Epithelial cell of prostate (primary cell): Measurements from ENCODE around the gene IL31.
"Not testable (repeated sequence)": the region's sequence is repeated elsewhere in the genome, so short reads cannot be mapped to it uniquely, and the experiment has no call there.

ENCODE experiments used
- DNase-seq: peaks from one replicate; pipeline ENCODE4 v3.0.0-alpha.2; 2011; ENCODE audit warnings: low read depth, low spot score
- H3K27ac ChIP-seq: fragments of 450-650 bp; 2 replicates; pipeline ENCODE4 v1.5.1; 2017; ENCODE audit warnings: mild to moderate bottlenecking

Gene IL31

DNA sequence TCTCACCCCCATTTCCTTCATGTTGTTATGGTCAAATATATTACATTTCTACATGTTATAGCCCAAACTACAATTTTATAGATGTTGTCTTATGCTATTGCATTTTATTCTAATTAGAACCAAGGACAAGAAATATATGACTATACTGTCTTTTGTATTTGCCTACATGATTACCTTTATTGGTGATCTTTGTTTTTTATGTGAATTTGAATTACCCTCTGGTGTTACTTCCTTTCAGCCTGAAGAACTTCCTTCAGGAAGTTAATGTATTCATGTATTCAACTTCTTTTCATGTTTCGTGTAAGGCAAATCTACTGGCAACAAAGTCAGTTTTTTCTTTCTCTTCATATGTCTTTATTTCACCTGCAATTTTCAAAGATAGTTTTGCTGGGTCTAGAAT is 20.8 kb upstream of the IL31 start:
- no peak for DNase-seq
- no peak overlapping the region for H3K27ac ChIP-seq

DNA sequence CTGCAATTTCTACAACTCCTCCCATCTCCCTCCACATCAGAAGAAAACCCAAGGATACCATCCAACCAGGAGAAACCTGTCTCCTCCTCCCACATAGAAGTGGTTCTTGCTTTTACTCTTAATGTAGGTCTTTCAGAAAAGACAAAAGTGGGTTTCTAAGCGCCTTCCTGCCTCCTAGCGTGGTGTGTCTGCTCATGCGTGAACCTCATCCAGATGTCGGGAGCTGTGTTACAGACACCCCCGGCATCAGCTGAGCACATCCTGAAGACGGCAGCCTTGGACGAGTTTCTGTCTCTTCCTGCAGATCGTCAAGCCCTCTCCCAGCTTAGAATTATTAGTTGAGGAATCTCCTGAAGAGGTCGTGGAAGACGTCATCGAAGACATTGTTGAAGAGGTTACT is 18.4 kb upstream of the IL31 start:
- no peak for DNase-seq
- H3K27ac ChIP-seq, result no peak overlapping the region

DNA sequence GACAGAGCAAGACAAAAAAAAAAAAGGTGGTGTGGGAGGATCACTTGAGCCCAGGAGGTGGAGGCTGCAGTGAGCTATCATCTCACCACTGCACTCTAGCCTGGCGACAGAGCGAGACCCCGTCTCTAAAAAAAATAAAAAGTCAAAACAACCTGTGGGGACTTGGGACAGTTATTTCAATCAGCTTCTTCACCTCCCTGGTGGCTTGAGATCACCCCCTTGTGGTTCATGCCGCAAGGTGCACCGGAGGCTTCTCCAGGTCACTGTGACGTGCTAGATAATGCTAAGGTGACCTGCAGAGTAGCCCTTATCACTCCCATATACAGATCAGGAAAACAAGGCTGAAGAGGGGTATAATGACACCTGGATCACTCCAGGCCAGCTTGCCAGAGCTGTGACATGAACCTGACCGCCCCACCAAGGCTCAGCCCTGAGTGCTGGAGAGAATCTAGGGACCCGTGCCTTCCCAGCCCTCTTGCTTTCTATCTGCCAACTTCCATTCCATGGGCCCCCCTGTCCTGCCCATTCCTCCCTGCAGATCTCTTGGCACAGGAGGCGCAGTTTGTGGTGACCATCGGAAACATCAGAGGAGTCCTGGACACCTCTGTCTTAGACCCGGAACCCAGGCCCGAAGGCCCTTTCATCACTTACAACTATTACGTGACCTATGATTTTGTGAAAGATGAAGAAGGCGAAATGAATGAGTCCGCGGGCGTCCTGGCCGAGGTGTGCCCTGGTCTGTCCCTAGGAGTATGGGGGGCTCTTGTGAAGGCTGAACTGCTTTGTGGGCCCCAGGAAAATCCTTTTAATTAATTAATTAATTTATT is 17.0 kb upstream of the IL31 start:
- DNase-seq, result no peak
- H3K27ac ChIP-seq, result no peak overlapping the region

DNA sequence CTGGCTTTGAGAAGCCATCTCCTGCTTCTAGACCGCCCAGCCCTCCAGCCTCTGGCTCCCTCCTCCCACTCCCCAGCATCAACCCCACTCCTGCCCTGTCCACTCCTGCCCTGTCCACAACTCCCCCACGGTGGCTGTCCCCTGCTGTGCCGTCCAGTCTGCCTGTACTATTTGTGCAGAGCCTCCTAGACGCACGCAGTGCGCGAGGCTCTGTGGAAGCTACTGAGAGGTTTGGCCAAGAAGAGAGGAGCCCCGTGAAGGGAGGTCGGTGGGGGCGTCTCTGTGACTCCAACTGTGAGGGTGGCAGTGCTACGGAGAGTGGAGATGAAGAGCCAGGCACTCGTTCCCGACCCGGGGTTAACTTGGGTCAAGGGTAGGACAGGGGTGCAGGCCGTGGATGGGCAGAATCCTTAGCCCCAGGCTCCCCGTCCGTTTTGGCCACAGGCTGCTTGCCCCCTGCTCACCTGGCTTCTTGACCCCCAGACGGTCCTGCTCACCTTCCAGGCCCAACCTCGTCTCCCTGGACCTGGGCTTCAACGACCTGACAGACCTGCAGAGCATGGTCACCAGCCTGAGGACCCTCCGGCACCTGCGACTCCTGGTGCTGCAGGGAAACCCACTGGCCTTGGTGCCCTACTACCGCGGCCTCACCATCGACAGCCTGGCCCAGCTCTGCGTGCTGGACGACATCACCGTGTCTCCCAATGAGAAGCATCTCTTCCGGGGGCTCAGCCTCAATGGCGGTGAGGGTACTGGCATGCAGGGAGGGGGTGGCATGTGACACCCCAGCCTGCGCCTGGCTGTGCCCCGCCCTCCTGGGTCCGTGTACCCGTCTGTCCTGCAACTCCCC is 15.8 kb upstream of the IL31 start:
- DNase-seq, result no peak
- H3K27ac ChIP-seq, result no peak overlapping the region

DNA sequence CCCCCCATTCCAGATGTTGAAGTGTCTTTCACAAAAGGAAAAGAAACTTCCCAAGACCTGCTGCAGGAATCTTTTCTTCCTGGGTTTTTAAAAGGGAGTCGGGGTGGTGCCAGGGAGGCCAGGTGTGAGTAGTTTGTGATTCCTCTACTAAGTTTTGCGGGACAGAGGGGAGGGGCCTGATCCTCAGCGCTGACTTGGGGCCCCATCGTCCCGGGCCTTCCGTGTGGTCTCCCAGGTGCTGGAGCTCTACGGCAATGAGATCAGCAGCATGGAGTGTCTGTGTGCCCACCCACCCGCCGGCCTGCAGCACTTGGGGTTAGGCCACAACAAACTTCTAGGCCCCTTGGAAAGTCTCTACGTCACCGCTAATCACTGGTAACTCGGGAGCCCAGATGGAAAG is 13.4 kb upstream of the IL31 start:
- H3K27ac ChIP-seq, result no peak overlapping the region
- DNase-seq, result no peak

DNA sequence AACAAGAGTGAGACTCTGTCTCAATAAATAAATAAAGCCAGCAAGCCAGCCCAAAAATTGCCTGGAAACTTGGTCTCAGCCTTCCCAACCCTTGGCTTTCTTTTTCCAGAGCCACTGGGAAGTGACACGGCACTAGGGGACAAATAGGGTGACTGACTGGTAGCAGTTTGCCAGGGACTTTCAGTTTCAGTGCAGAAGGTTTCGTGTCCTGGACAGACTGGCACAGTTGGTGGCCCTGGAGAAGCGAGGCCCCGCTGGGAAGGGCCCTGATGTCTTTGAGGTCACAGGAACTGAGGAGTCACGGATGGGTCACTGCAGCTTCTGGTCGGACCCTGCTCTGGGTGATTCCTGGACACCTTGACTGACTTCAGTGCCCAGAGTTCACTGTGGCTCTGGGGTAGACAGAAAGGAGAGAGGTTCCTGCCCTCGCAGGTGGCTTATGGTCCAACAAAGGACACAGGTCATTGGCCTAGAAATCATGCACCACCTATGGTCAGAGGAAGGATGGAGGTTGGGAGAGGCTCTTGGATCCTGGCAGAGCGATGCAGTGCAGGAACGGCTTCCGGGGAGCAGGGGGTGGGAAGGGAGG is 11.6 kb upstream of the IL31 start:
- no peak overlapping the region for H3K27ac ChIP-seq
- DNase-seq, result no peak

DNA sequence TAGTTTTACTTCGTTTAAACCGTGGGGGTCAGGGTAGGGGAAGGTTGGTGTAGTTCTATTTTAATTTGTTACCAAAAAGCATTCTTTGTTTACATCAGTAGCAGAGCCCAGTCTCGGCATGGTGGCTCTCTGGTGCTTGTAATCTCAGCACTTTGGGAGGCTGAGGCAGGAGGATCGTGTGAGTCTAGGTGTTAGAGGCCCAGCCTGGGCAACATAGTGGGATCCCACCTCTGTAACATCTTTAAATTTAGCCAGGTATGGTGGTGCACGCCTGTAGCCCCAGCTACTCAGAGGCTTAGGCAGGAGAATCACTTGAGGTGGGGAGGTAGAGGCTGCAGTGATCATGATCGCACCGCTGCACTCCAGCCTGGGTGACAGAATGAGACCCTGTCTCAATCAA is 11.1 kb upstream of the IL31 start:
- no peak for DNase-seq
- H3K27ac ChIP-seq, result no peak overlapping the region

DNA sequence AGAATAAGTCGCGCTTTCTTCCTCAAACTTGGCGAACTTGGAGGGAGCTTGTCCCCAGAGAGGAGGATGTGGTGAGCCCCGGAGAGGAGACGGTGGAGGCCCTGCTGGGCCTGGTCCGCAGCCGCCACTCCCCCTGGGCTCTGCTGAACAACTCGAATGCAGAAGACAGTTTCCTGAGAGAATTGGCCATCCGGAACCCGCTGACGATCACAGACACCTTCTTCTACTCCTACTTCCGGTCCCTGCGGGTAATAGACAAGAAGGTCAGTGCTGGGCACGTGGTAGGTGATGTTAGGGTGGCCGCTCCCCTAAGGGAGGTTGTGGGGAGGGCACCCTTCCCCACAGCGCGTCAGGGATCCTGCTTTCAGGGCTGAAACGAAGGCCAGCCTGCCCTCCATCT is 10.5 kb upstream of the IL31 start:
- H3K27ac ChIP-seq, result no peak overlapping the region
- DNase-seq, result no peak

DNA sequence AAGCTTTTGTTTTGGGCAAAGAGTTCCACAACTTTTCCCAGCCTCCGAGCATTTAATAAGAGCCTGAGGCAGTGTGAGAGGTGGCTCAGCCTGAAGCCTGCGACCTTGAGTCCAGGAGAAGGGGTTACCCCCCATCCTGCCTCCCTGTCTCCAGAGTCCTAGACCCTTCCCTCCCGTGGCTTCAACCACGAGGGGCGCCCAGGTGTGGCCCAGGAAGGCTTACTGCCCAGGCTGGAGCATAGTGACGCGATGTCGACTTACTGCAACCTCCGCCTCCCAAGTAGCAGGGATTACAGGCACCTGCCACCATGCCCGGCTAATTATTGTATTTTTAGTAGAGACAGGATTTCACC is 9.5 kb upstream of the IL31 start:
- no peak for DNase-seq
- H3K27ac ChIP-seq, result no peak overlapping the region

DNA sequence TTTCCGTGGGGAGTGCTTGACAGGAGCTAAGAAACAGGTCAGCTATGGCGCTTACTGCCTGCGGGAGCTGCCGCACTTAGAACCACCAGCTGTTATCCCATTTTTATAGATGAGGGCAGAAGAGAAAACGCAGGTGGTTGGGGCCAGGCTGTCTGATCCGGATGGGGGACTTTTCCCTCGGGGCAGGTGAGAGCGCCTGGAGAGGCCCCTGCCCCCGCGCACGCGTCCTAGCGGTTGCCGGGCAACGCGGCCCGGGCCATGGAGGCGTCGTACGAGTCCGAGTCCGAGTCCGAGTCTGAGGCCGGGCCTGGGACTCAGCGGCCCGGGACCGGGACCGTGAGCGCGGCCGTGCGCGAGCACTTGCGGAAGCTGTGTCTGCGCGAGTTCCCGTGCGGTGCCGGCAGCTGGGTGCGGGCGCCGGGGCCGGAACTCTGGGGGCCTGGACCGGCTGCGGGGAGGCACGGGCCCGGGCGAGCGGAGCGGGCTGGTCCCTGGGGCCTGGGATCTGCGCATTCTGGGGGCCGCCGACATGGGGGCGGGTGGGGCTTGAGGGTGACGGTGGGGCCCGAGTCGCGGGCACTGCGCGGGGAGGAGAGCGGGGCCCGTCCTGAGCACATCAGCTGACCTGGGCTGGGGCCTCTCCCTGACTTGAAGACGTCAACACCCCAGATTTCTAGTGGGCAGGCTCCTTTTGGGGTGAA is 9.0 kb upstream of the IL31 start, which contains the start of gene LRRC43:
TSS of gene LRRC43 (plus strand) at position 237 of the 701 bp plus-strand sequence. CDS start at position 259, 22 bp downstream.
- no peak within 1 kb of the TSS for H3K27ac ChIP-seq
- no peak for DNase-seq

DNA sequence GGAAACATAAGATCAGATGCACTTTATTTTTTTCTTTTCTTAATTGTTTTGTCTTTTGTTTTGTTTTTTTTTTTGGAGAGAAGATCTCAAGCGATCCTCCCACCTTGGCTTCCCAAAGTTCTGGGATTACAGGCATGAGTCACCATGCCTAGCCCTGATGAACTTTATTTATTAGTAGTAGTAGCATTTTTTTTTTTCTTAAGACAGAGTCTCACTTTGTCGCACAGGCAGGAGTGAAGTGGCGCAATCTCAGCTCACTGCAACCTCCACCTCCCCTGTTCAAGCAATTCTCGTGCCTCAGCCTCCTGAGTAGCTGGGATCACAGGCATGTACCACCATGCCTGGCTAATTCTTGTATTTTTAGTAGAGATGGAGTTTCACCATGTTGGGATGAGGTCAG is 2.5 kb upstream of the IL31 start:
- H3K27ac ChIP-seq, DNase-seq: not testable (repeated sequence)

DNA sequence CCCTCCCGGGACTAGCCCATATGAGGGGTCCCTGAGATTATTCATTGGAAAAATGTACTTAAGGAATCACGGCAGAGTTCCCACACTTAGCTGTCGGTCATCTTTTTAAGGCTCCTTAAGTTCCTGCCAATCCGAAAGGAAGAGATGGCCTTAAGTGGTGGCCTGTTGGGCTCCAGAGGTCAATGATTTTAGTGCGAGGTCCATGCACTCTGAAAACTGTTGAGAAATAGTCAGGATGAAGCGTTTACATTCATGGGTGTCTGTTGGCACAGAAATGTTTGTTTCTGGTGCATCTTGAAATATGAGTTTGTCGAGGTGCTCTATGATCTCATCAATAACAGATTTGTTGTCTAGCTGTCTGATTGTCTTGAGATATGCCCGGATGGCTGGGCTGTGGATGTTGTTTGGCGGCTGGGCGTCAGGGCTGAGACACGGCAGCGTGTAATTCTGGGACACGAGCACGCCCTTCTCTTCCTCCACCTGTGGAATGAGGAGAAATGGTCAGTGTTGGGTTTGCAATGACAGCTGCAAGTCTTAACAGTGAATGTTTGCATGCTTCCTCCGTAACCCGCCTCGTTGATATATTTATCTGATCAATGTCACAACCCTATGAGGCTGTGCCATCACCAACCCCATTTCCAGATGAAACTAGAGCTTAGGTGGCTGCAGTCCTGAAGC is 1.6 kb downstream of the IL31 start:
- DNase-seq, result no peak
- H3K27ac ChIP-seq, result no peak overlapping the region

DNA sequence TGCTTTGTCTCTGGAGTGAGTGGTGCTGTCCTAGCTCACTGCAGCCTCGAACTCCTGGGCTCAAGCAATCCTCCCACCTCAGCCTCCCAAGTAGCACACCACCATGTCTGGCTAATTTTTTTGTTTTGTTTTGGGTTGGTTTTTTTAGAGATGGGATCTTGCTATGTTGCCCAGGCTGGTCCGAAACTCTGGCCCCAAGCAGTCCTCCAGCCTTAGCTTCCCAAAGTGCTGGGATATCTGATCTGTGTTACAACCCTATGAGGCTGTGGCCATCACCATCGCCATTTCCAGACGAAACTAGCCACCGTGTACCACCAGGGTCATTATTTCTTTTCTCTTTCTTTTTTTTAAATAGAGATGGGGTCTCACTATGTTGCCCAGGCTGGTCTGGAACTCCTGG is 2.6 kb downstream of the IL31 start:
- DNase-seq, result no peak
- H3K27ac ChIP-seq, result no peak overlapping the region

DNA sequence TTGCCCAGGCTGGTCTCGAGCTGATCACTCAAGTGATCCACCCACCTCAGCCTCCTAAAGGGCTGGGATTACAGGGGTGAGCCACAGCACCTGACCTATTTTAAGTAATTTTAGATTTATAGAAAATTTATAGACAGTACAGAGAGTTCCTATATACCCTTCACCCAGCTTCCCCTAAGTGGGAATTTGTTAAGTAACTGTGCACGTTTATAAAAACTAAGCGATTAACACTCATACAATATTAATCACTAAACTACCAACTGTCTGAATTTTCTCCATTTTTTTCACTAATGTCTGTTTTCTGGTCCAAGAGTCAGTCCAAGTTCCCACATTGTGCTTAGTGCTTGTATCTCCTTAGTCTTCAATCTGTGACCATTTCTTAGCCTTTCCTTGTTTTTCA is 5.5 kb downstream of the IL31 start:
- no peak for DNase-seq
- no peak overlapping the region for H3K27ac ChIP-seq

DNA sequence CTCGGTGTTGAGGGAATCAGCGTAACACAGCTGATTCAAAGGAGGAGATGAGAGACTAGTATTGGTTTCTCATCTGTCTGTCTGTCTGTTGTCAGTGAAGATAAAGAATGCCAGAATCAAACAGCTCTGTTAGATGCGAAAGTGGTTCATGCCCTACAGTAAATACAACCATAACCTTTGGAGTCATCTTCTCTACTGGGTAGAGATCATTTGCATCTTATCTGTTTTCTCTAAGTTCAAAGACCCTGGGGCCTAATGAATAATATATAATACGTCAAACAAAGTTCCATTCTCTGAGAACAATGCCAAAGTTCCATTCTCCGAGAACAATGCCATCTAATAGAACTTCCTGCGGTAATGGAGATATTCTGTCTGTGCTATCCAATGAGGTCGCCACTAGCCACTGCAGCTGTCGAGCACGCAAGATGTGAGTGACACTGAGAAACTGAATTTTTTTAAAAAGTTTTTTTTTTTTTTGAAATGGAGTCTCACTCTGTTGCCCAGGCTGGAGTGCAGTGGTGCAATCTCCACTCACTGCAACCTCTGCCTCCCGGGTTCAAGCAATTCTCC is 6.6 kb downstream of the IL31 start:
- DNase-seq, result no peak

DNA sequence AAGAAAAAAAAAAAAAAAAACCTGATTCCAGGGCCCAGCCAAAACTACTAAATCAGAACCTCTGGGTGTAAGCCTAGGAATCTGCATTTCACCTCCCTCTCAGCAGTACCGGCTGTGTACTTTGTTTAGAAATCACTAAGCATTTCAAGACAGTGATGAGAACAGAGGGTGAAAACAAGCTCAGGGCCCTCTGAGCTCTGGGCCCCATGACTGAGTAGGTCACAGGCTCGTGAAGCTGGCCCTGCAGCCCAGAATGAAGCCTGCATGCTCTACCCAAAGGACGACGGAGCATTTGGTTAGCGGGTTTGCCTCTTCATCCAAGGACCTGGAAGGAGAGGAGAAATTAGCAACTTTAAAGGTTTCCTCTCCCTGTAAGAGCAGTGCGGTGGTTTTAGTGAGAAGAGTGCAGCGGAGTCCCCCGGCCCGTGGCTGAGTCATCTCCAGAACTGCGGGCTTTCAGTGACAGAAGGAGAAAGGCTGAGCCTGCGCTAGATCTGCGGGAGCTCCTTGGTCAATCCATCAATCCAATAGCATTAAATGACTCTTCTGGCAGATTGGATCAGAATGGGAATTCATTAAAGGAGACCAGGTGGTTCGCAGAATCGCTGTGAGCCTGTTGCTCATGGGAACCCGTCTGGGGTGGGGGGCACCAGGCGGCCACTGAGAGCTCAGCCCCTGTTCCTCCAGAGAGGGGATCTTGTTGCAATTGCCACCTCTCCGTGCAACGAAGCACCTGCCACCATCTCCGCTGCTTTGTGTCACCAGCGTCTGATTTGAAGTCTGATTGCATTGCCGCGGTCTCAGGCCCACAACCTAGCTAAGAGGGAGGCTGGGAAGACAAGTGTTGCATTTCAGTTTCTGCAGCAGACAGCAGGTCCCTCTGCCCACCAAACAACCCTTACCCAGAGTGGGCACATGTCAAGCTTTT is 7.3 kb downstream of the IL31 start:
- no peak for DNase-seq
- no peak overlapping the region for H3K27ac ChIP-seq

More for the DNA sequence above, 6.6 kb downstream of the IL31 start:
- no peak overlapping the region for H3K27ac ChIP-seq

DNA sequence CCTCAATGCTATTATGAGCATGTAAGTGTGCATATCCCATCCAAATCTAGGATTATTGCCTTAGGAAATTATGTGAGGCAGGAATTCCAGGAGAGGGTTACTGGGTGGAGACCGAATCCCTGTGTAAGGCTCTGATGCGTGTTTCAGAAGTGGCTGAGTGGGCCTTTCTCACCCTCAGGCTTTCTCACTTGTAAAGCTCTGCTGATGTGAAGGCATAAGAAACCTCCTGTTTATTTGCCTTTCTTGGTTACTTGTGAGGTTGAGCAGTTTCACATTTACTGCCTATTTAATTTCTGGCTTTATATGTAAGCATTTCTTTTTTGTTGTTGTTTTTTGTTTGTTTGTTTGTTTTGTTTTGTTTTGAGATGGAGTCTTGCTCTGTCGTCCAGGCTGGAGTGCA is 11.0 kb downstream of the IL31 start:
- no peak for DNase-seq
- H3K27ac ChIP-seq, result no peak overlapping the region

DNA sequence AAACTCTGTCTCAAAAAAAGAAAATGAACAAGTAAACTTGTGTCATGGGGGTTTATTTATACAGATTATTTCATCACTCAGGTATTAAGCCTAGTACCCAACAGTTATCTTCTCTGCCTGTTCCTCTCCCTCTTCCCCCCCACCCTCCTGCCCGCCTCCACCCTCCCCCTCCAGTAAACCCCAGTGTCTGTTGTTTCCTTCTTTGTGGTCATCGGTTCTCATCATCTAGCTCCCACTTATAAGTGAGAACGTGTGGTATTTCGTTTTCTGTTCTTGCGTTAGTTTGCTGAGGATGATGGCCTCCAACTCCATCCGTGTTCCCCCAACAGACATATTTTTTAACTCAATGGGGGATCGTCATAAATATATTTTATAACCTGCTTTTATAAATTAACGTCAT is 12.3 kb downstream of the IL31 start:
- no peak for DNase-seq
- H3K27ac ChIP-seq, result no peak overlapping the region

DNA sequence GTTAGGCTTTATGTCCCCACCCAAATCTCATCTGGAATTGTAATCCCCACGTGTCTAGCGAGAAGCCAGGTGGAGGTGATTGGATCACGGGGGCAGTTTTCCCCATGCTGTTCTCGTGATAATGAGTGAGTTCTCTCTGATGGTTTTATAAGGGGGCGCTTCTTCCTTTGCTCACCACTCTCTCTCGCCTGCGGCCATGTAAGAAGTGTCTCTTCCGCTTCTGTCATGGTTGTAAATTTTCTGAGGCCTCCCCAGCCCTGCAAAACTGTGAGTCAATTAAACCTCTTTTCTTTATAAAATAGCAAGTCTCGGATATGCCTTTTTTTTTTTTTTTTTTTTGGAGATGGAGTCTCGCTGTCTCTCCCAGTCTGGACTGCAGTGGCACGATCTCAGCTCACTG is 13.3 kb downstream of the IL31 start:
- H3K27ac ChIP-seq, result no peak overlapping the region
- no peak for DNase-seq
